Measurements from ENCODE around the gene NCBP2L.

The NCBP2L gene

GRCh38 chrX:107834275-107835201, 57.0 kb downstream of the NCBP2L start:
- Histone ChIP-seq H3K36me3 (ENCODE audit: control insufficient read depth, low read length) (no peaks in the 10 kb centered on the region), H4K20me1 (ENCODE audit: control insufficient read depth, insufficient read depth, low read depth, low read length) (no peaks in the 10 kb centered on the region), H3K4me2 (ENCODE audit: low read length) (no peak overlapping the region), H3K9me2 (replicated peaks; ENCODE audit: control insufficient read depth, low read length) (no peaks in the 10 kb centered on the region), H3K79me2 (ENCODE audit: control insufficient read depth, low read length) (no peaks in the 10 kb centered on the region), H3K4me1 (ENCODE audit: control insufficient read depth, low read length) (no peaks in the 10 kb centered on the region), H3F3A (ENCODE audit: control insufficient read depth, insufficient read depth) (no peaks in the 10 kb centered on the region), H3K27me3 (ENCODE audit: control insufficient read depth, low read length) (no peaks in the 10 kb centered on the region), H3K27ac (ENCODE audit: low read depth, low read length) (no peak overlapping the region), H3K9me3 (ENCODE audit: control insufficient read depth, insufficient read depth, low read length) (no peaks in the 10 kb centered on the region), H3K4me3 (ENCODE audit: low read length) (no peak overlapping the region)
- no peak for TF ChIP-seq EZH2phosphoT487 (IDR thresholded peaks at IDR 0.05; ENCODE audit: borderline replicate concordance, low read length)
- TF ChIP-seq, protein P1, sequence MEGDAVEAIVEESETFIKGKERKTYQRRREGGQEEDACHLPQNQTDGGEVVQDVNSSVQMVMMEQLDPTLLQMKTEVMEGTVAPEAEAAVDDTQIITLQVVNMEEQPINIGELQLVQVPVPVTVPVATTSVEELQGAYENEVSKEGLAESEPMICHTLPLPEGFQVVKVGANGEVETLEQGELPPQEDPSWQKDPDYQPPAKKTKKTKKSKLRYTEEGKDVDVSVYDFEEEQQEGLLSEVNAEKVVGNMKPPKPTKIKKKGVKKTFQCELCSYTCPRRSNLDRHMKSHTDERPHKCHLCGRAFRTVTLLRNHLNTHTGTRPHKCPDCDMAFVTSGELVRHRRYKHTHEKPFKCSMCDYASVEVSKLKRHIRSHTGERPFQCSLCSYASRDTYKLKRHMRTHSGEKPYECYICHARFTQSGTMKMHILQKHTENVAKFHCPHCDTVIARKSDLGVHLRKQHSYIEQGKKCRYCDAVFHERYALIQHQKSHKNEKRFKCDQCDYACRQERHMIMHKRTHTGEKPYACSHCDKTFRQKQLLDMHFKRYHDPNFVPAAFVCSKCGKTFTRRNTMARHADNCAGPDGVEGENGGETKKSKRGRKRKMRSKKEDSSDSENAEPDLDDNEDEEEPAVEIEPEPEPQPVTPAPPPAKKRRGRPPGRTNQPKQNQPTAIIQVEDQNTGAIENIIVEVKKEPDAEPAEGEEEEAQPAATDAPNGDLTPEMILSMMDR (IDR thresholded peaks at IDR 0.05; ENCODE audit: low read depth, low read length, poor library complexity, severe bottlenecking), result no peak

DNA sequence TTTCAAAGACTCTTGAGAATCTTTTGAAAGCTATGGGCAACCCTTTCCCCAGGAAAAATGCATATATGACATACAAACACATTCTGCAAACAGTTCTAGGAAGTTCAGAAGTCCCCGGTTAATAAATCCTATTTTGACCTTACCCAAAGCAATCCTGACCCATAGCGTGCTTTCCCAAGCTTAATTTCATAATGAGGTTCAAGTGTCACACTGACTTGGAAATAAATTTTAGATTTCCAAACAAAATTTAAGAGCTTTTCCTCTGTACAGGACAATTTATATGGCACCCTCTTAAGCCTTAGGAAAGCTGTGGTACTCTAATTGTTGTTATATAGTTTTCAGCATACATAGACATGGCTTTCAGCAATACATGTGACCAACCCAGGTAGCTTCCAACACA, 59.4 kb downstream of the NCBP2L start:
- H3K4me2 ChIP-seq (ENCODE audit: low read length), result no peak overlapping the region
- H3K9me2 ChIP-seq (replicated peaks; ENCODE audit: control insufficient read depth, low read length), result no peaks in the 10 kb centered on the region
- no peaks in the 10 kb centered on the region for H3K36me3 ChIP-seq (ENCODE audit: control insufficient read depth, low read length)
- H4K20me1 ChIP-seq (ENCODE audit: control insufficient read depth, insufficient read depth, low read depth, low read length), result no peaks in the 10 kb centered on the region
- no peaks in the 10 kb centered on the region for H3K79me2 ChIP-seq (ENCODE audit: control insufficient read depth, low read length)
- no peaks in the 10 kb centered on the region for H3K4me1 ChIP-seq (ENCODE audit: control insufficient read depth, low read length)
- TF ChIP-seq, protein P1 (IDR thresholded peaks at IDR 0.05; ENCODE audit: low read depth, low read length, poor library complexity, severe bottlenecking), result no peak
- no peak for TF ChIP-seq EZH2phosphoT487 (IDR thresholded peaks at IDR 0.05; ENCODE audit: borderline replicate concordance, low read length)
- H3F3A ChIP-seq (ENCODE audit: control insufficient read depth, insufficient read depth), result no peaks in the 10 kb centered on the region
- no peak overlapping the region for H3K4me3 ChIP-seq (ENCODE audit: low read length)
- no peaks in the 10 kb centered on the region for H3K9me3 ChIP-seq (ENCODE audit: control insufficient read depth, insufficient read depth, low read length)
- no peaks in the 10 kb centered on the region for H3K27me3 ChIP-seq (ENCODE audit: control insufficient read depth, low read length)
- H3K27ac ChIP-seq (ENCODE audit: low read depth, low read length), result no peak overlapping the region

GRCh38 chrX:107840971-107841370, 63.4 kb downstream of the NCBP2L start:
- no peaks in the 10 kb centered on the region for H3K9me2 ChIP-seq (replicated peaks; ENCODE audit: control insufficient read depth, low read length)
- H3K4me3 ChIP-seq (ENCODE audit: low read length), result no peak overlapping the region
- H3K27me3 ChIP-seq (ENCODE audit: control insufficient read depth, low read length), result no peaks in the 10 kb centered on the region
- H3F3A ChIP-seq (ENCODE audit: control insufficient read depth, insufficient read depth), result no peaks in the 10 kb centered on the region
- TF ChIP-seq EZH2phosphoT487 (IDR thresholded peaks at IDR 0.05; ENCODE audit: borderline replicate concordance, low read length), result no peak
- TF ChIP-seq, protein P1 (IDR thresholded peaks at IDR 0.05; ENCODE audit: low read depth, low read length, poor library complexity, severe bottlenecking), result no peak
- H3K36me3 ChIP-seq (ENCODE audit: control insufficient read depth, low read length), result no peaks in the 10 kb centered on the region
- H3K4me2 ChIP-seq (ENCODE audit: low read length), result no peak overlapping the region
- H4K20me1 ChIP-seq (ENCODE audit: control insufficient read depth, insufficient read depth, low read depth, low read length), result no peaks in the 10 kb centered on the region
- H3K4me1 ChIP-seq (ENCODE audit: control insufficient read depth, low read length), result no peaks in the 10 kb centered on the region
- no peaks in the 10 kb centered on the region for H3K79me2 ChIP-seq (ENCODE audit: control insufficient read depth, low read length)
- no peaks in the 10 kb centered on the region for H3K9me3 ChIP-seq (ENCODE audit: control insufficient read depth, insufficient read depth, low read length)
- no peak overlapping the region for H3K27ac ChIP-seq (ENCODE audit: low read depth, low read length)
